PFSK-1 (cell line): ENCODE measurements around the gene SPOCK3.

Source experiments
- POLR2AphosphoS5 ChIP-seq: IDR thresholded peaks from 2 replicates; pipeline ENCODE4 v1.6.1; 2012; ENCODE audit warnings: low read depth, mild to moderate bottlenecking, control low read depth, low read length, moderate library complexity
- REST ChIP-seq, 2 experiments: IDR thresholded peaks; 2 replicates each; pipeline versions ENCODE4 v1.6.1 to v1.8.0; 2011 to 2012; ENCODE audit warnings: low read depth in 2 of 2, low read length in 2 of 2, control low read depth in 1 of 2, inconsistent platforms in 1 of 2, mild to moderate bottlenecking in 1 of 2, moderate library complexity in 1 of 2; ENCODE audit not compliant: insufficient read depth in 1 of 2
- TAF1 ChIP-seq: IDR thresholded peaks from 2 replicates; pipeline ENCODE4 v1.6.1; 2012; ENCODE audit warnings: low read length, control low read depth, borderline replicate concordance; ENCODE audit not compliant: insufficient read depth

- TF ChIP-seq TAF1 (no peak), POLR2AphosphoS5 (no peak), REST (IDR thresholded peaks at IDR 0.05; ENCODE audit: insufficient read depth in 1 of 2, low read depth in 2 of 2, low read length in 2 of 2) (no peak)
Measured at GRCh38 chr4:167084321-167084720, 150.0 kb downstream of the SPOCK3 start.
